GM12875 (cell line): Measurements from ENCODE around the gene MAP3K14.

ENCODE experiments used
- H3K4me3 ChIP-seq: one replicate; pipeline ENCODE4 v1.5.1; 2011; ENCODE audit warnings: low read depth, low read length, control low read depth
- CTCF ChIP-seq: IDR thresholded peaks from 2 replicates; pipeline ENCODE4 v1.5.1; 2011; ENCODE audit warnings: low read depth, mild to moderate bottlenecking, control low read depth, inconsistent platforms, low read length, moderate library complexity, borderline replicate concordance; ENCODE audit not compliant: insufficient read depth

The MAP3K14 gene

GRCh38 chr17:45320931-45321461 lies 4.2 kb upstream of the MAP3K14 start:
- H3K4me3 ChIP-seq, result no peak overlapping the region
- TF ChIP-seq CTCF, result no peak

GRCh38 chr17:45320349-45320930 lies 3.6 kb upstream of the MAP3K14 start:
- no peak overlapping the region for H3K4me3 ChIP-seq
- TF ChIP-seq CTCF, result no peak

- H3K4me3 ChIP-seq, result no peak overlapping the region
- TF ChIP-seq CTCF, result no peak
Measured at GRCh38 chr17:45319239-45319703, 2.5 kb upstream of the MAP3K14 start.

GRCh38 chr17:45318561-45319230 lies 1.9 kb upstream of the MAP3K14 start:
- no peak for TF ChIP-seq CTCF
- no peak overlapping the region for H3K4me3 ChIP-seq

- peak overlapping the region; percentile 48 for H3K4me3 ChIP-seq
- no peak for TF ChIP-seq CTCF
Measured at GRCh38 chr17:45317111-45317928, 500 bp upstream of the MAP3K14 start.

DNA sequence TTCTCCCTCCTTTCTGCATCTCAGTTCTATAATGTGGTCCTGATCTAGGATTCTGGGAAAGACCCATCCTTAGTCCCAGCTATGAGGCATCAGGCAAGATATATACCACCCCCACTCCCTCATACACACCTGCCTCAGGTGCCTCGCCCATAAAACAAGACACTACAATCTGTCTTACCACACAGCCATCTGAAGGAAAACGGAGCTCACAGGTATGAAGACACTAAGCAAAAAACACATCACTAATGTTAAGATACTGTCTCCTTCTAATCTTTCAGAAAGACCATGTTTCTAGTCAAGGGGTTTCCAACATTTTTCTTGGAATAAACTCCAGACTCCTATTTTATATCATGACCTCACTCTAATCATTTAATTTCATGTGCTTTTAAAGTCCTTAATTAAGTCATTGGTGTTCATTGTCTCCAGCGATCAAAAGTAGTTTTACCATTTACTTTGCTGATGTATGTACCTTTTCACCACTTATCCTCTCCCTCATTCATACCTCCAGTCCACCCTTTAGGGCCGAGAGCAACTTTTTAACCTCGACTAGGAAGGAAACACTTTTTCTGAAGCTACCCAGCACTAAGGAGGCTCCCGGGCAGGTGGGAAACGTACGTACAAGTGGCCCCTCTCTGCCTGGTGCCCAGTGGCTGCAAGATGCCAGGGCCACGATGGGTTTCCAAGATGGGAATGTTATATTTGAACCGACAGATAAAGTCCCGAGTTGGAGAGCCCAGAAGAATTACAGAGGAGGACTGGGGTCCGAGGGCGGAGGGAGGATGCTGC lies 979 bp downstream of the MAP3K14 start:
- TF ChIP-seq CTCF, result no peak
- peak overlapping the region; percentile 85 for H3K4me3 ChIP-seq
